Measurements from ENCODE around the gene RAPGEFL1. TPM values are rescaled to one million over a fixed set of nuclear protein-coding genes. Genes with fewer than 3 reads are reported as not detected.
A peak's percentile ranks its signal among the peaks of the same experiment; 100 is the strongest.
"Not testable (repeated sequence)": the region's sequence is repeated elsewhere in the genome, so short reads cannot be mapped to it uniquely, and the experiment has no call there.

Gene RAPGEFL1
- total and polyA plus RNA-seq, 2 of the 8 experiments (the other 6 are each of a cell fraction or from before 2014, with no cell fraction given) = 20.0 to 20.2 TPM

DNA sequence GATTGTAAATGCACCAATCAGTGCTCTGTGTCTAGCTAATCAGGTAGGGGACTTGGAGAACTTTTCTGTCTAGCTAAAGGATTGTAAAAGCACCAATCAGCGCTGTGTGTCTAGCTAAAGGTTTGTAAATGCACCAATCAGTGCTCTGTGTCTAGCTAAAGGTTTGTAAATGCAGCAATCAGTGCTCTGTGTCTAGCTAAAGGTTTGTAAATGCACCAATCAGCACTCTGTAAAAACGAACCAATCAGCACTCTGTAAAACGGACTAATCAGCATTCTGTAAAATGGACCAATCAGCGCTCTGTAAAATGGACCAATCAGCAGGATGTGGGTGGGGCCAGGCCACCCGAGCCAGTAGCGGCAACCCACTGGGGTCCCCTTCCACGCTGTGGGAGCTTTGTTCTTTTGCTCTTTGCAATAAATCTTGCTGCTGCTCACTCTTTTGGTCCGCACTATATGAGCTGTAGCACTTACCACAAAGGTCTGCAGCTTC lies 20.7 kb downstream of the RAPGEFL1 start:
- H2BK15ac ChIP-seq (ENCODE audit: low read length); H2AK5ac ChIP-seq (ENCODE audit: low read depth, low read length); H3K79me2 ChIP-seq (ENCODE audit: control insufficient read depth in 1 of 2, insufficient read depth in 2 of 2, low read length in 2 of 2); H3K9me3 ChIP-seq (ENCODE audit: insufficient read depth in 2 of 2, low read depth in 1 of 2, low read length in 1 of 2); H3K4me3 ChIP-seq (ENCODE audit: extremely low read depth in 1 of 4, insufficient read depth in 2 of 4, low read depth in 3 of 4, low read length in 4 of 4); H3K79me1 ChIP-seq (ENCODE audit: low read depth, low read length); H3K27ac ChIP-seq (ENCODE audit: low read depth, low read length); H4K8ac ChIP-seq (ENCODE audit: extremely low read depth, insufficient read depth, low read length); H2AFZ ChIP-seq (ENCODE audit: low read length); H2BK120ac ChIP-seq (replicated peaks; ENCODE audit: low read depth, low read length); H3K56ac ChIP-seq (replicated peaks; ENCODE audit: insufficient read length, low read depth, low read length); H3K36me3 ChIP-seq (ENCODE audit: control insufficient read depth in 2 of 4, insufficient read depth in 4 of 4, low read length in 3 of 4); FAIRE-seq; H3K27me3 ChIP-seq (replicated peaks in 1 of 4; ENCODE audit: control insufficient read depth in 3 of 4, extremely low read depth in 1 of 4, insufficient read depth in 3 of 4, low read length in 3 of 4); H3K9ac ChIP-seq (replicated peaks in 1 of 4; ENCODE audit: extremely low read depth in 1 of 4, low read depth in 3 of 4, low read length in 3 of 4); H3K23ac ChIP-seq (ENCODE audit: insufficient read length); H4K5ac ChIP-seq (ENCODE audit: insufficient read length, low read depth, low read length); H4K20me1 ChIP-seq (replicated peaks in 1 of 2; ENCODE audit: control insufficient read depth in 1 of 2, insufficient read depth in 2 of 2, low read length in 2 of 2); H3K18ac ChIP-seq (ENCODE audit: extremely low read depth, low read length); H2BK20ac ChIP-seq (ENCODE audit: low read length); H3K4me2 ChIP-seq (ENCODE audit: insufficient read depth in 1 of 2, low read depth in 2 of 2, low read length in 2 of 2); H3K23me2 ChIP-seq (ENCODE audit: low read depth, low read length); H3K4ac ChIP-seq (replicated peaks; ENCODE audit: insufficient read length, low read depth, low read length); H4K91ac ChIP-seq (replicated peaks; ENCODE audit: insufficient read length, low read length); H3K14ac ChIP-seq (ENCODE audit: insufficient read length); DNase-seq (ENCODE audit: low read depth in 1 of 2, low spot score in 2 of 2); H2BK12ac ChIP-seq (ENCODE audit: low read depth, low read length); H2BK5ac ChIP-seq (ENCODE audit: low read depth, low read length); H3K4me1 ChIP-seq (replicated peaks in 1 of 4; ENCODE audit: control insufficient read depth in 3 of 4, insufficient read depth in 4 of 4, low read length in 3 of 4): not testable (repeated sequence)
- 0 out of 2 replicates have a peak, but pooled peaks have one; percentile 19 for TF ChIP-seq SP1 (IDR thresholded peaks at IDR 0.05; ENCODE audit: low read depth, low read length)
- CTCF ChIA-PET (ENCODE audit: partially characterized antibody) = interaction anchor here (0.7 to 5.9 kb wide), 13 partner anchors 7 to 363 kb away, joined by 3 to 61 read pairs (median 3); partner anchors contain the start of gene WIPF2
- POLR2A ChIA-PET (ENCODE audit: partially characterized antibody) = interaction anchor here (0.6 to 3.9 kb wide), 11 partner anchors 11 to 97 kb away, joined by 3 to 9 read pairs (median 3); partner anchors contain the start of genes NR1D1 and WIPF2
- 92% methylated on average over 8 of the region's 8 CpGs; no CpG with 5 or more reads in 1 of the 2 experiments for WGBS, 2 experiments (ENCODE audit: extremely low coverage in 1 of 2, insufficient coverage in 1 of 2, insufficient read length in 1 of 2, insufficient replicate concordance in 2 of 2, low coverage in 1 of 2, low lambda C conversion rate in 2 of 2, missing lambda C conversion rate in 1 of 2)

All from H1 (cell line).